ENCODE data around the gene CCNF.
"Not testable (repeated sequence)": the region's sequence is repeated elsewhere in the genome, so short reads cannot be mapped to it uniquely, and the experiment has no call there.

CCNF gene

DNA sequence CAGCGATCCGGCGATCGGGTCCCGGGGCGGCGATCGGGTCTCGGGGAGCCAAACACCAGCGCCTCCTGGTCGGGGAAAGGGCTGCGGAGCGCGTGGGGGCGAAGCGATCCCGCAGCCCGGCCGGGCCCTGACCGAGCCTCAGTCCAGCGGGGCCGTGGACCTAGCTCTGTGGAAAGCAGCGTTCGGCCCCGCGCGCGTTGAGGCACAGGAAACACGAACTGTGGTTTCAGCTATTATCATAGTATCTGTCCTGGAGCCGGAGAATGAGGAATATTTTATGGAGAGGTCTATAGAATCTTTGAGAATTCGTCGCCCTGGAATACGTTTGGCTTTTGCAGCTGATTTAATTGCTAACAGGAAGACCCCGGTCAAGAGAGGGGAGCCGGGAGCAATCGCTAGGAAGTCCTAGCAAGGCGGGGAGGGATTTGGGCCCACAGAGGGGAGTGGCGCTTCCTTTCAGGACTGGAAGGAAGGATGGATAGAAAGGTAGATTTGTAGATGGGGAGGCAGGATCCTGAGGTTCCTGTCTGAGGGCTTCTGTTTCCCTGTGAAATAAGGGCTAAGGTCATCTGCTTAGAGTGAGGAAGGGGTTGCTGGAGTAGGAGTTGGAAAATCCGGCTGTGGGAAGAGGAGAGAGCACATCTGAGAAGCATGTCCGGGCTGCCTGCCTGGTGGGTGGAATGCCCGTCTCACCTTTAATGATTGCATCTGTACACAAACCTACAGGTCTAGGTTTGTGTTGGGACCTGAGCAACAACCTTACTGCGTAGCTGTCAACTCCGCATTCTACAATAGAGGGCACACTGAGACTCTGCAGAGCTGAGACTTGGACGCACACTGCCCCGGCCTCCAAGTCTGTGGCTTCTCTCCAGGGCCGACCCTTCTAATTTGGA is 770 bp downstream of the CCNF start:
- H3K9ac ChIP-seq (ENCODE audit: low read depth, low read length): peak overlapping the region; percentile 88
- H3K4me1 ChIP-seq (ENCODE audit: control insufficient read depth, insufficient read depth, low read length): peaks cover 4% of the 10 kb centered on the region
- H3K27me3 ChIP-seq (ENCODE audit: control insufficient read depth, insufficient read depth, low read length): no peaks in the 10 kb centered on the region
- H3K36me3 ChIP-seq (ENCODE audit: control insufficient read depth, insufficient read depth, low read length): peaks cover 24% of the 10 kb centered on the region
- peak overlapping the region; percentile 84 for H3K4me3 ChIP-seq (ENCODE audit: low read depth, low read length)
- H3K9me3 ChIP-seq (ENCODE audit: control insufficient read depth, insufficient read depth, low read length): no peaks in the 10 kb centered on the region

DNA sequence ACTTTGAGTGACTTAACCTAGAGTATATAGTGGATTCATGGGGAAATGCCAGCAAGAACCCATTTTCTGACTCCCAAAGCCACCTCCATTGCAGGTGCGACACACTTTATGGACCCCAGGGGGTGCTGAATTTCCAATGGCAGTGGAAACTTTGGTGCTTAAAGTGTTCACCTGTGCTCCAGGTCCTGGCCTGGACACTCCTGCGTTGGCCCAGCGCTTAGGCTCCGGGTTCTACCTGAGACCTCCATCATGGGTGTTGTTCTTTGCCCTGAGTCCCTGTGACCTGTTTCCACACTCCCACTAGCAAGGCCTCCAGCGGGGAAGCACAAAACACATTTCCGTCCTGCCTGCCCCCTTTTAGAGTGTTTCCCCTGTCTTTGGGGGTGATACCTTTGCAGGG is 3.0 kb downstream of the CCNF start:
- no peaks in the 10 kb centered on the region for H3K27me3 ChIP-seq (ENCODE audit: control insufficient read depth, insufficient read depth, low read length)
- no peak overlapping the region for H3K4me3 ChIP-seq (ENCODE audit: low read depth, low read length)
- no peaks in the 10 kb centered on the region for H3K9me3 ChIP-seq (ENCODE audit: control insufficient read depth, insufficient read depth, low read length)
- no peak overlapping the region for H3K9ac ChIP-seq (ENCODE audit: low read depth, low read length)
- peaks cover 40% of the 10 kb centered on the region for H3K36me3 ChIP-seq (ENCODE audit: control insufficient read depth, insufficient read depth, low read length)
- peaks cover 4% of the 10 kb centered on the region for H3K4me1 ChIP-seq (ENCODE audit: control insufficient read depth, insufficient read depth, low read length)

DNA sequence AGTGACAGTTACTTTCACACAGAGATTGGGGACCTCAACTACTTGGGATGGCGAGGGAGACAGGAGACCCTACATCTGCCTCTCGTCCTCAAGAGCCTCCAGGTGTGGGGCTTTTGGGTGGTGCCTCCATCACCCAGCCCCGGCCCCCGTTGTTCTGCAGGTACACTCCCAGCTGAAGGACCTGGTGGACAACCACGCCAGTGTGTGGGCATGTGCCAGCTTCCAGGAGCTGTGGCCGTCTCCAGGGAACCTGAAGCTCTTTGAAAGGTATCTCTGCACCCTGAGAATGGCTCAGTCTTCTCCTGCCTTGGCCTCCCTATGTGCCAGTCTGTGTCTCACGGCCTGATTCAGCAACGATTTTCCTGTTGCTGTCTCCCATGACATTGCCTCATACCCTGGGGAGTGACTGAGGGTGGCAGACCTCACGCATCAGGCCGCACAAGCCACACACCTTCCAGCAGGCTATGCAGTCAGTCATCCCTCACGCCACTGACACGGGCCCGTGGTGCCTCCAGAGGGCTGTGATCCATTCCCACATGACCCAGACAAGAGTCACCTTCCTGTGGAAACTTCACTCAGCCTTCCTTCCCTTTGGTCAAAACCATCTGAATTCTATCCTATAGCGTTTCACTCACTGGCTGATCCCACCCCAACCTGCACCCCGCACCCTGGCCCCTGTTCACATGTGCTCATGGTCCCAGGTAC is 3.7 kb downstream of the CCNF start:
- H3K36me3 ChIP-seq (ENCODE audit: control insufficient read depth, insufficient read depth, low read length): peaks cover 44% of the 10 kb centered on the region
- peaks cover 4% of the 10 kb centered on the region for H3K4me1 ChIP-seq (ENCODE audit: control insufficient read depth, insufficient read depth, low read length)

DNA sequence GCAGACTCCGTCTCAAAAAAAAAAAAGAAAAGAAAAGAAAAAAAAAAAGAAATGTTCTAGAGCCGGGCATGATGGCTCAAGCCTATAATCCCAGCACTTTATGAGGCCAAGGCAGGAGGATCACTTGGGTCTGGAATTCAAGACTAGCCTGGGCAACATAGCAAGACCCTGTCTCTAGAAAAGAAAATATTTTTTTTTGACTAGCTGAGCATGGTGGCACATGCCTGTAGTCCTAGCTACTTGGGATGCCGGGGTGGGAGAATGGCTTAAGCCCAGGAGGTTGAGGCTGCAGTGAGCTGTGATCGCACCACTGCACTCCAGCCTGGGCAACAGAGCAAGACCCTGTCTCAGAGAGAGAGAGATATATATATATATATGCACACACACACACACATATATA is 6.0 kb downstream of the CCNF start:
- H3K9ac ChIP-seq (ENCODE audit: low read depth, low read length); H3K4me1 ChIP-seq (ENCODE audit: control insufficient read depth, insufficient read depth, low read length); H3K4me3 ChIP-seq (ENCODE audit: low read depth, low read length); H3K27me3 ChIP-seq (ENCODE audit: control insufficient read depth, insufficient read depth, low read length); H3K9me3 ChIP-seq (ENCODE audit: control insufficient read depth, insufficient read depth, low read length): not testable (repeated sequence)
- peaks cover 58% of the 10 kb centered on the region for H3K36me3 ChIP-seq (ENCODE audit: control insufficient read depth, insufficient read depth, low read length)

More for the DNA sequence above, 3.7 kb downstream of the CCNF start:
- no peak overlapping the region for H3K9ac ChIP-seq (ENCODE audit: low read depth, low read length)
- H3K9me3 ChIP-seq (ENCODE audit: control insufficient read depth, insufficient read depth, low read length): no peaks in the 10 kb centered on the region
- H3K4me3 ChIP-seq (ENCODE audit: low read depth, low read length): no peak overlapping the region
- no peaks in the 10 kb centered on the region for H3K27me3 ChIP-seq (ENCODE audit: control insufficient read depth, insufficient read depth, low read length)

DNA sequence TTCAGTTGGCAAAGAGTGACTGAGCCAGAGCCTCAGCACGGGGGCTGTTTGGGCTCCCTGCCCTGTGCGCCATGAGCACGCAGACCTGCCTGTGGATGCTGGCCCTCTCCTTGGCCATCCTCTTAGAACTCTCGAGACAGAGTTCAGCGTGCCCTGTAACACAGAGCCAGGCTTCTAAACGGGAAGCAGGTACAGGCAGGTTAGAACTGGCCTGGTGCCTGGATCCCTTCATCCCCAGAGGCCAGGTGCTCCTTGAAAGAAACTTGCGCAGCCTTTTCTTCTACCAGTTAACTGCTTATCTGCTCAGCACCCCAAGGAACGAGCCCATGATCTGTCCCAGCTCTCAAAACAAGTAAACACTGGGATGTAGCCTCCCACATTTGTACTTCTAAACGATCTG is 6.9 kb downstream of the CCNF start:
- Histone ChIP-seq H3K36me3 (ENCODE audit: control insufficient read depth, insufficient read depth, low read length) (peaks cover 63% of the 10 kb centered on the region), H3K4me1 (ENCODE audit: control insufficient read depth, insufficient read depth, low read length) (no peaks in the 10 kb centered on the region), H3K4me3 (ENCODE audit: low read depth, low read length) (no peak overlapping the region), H3K27me3 (ENCODE audit: control insufficient read depth, insufficient read depth, low read length) (no peaks in the 10 kb centered on the region), H3K9me3 (ENCODE audit: control insufficient read depth, insufficient read depth, low read length) (no peaks in the 10 kb centered on the region), H3K9ac (ENCODE audit: low read depth, low read length) (no peak overlapping the region)

DNA sequence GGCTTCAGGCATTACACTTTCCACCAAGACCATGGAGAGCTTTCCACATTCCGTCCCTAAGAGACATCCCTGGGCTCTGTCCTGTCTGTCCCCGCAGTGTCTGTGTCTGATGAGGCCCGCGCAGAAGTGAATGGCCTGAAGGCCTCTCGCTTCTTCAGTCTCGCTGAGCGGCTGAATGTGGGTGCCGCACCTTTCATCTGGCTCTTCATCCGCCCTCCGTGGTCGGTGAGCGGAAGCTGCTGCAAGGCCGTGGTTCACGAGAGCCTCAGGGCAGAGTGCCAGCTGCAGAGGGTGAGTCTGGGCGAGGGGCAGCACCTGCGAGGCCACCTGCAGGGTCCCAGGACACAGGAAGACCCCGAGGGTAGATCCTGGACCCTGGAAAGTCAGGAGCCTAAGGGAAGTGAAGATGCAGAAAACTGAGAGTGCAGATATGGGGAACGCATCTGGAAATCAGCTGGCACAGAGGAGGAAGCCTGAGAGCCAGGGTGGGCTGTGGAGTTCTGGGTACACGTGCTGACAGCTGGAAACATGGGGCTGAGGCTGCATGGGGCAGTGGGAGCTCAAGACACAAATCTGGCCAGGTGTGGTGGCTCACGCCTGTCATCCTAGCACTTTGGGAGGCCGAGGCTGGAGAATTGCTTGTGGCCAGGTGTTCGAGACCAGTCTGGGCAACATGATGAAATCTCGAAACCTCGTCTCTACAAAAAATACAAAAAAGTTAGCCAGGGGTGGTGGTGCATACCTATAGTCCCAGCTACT is 8.0 kb downstream of the CCNF start:
- H3K4me1 ChIP-seq (ENCODE audit: control insufficient read depth, insufficient read depth, low read length): no peaks in the 10 kb centered on the region
- H3K36me3 ChIP-seq (ENCODE audit: control insufficient read depth, insufficient read depth, low read length): peaks cover 60% of the 10 kb centered on the region
- no peak overlapping the region for H3K9ac ChIP-seq (ENCODE audit: low read depth, low read length)
- no peaks in the 10 kb centered on the region for H3K9me3 ChIP-seq (ENCODE audit: control insufficient read depth, insufficient read depth, low read length)
- no peak overlapping the region for H3K4me3 ChIP-seq (ENCODE audit: low read depth, low read length)
- no peaks in the 10 kb centered on the region for H3K27me3 ChIP-seq (ENCODE audit: control insufficient read depth, insufficient read depth, low read length)

DNA sequence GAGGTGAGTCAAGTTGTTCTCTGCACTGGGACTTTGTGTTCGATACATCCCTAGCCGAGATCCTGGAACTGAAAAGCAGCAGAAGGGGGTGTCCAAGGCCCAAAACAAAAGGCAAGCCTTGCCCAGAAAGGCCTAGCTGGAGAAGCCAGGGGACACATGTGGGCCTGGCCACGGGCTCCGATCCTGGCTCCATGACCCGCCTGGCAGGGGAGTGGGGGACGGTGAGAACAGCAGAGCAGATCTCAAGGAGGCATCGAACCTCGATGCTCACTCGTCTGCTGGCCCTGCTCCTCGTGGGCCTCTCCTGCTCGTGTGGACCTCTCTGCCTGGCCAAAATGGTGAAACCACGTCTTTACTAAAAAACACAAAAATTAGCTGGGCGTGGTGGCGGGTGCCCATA is 8.9 kb downstream of the CCNF start:
- no peaks in the 10 kb centered on the region for H3K9me3 ChIP-seq (ENCODE audit: control insufficient read depth, insufficient read depth, low read length)
- peaks cover 51% of the 10 kb centered on the region for H3K36me3 ChIP-seq (ENCODE audit: control insufficient read depth, insufficient read depth, low read length)
- no peaks in the 10 kb centered on the region for H3K4me1 ChIP-seq (ENCODE audit: control insufficient read depth, insufficient read depth, low read length)
- no peaks in the 10 kb centered on the region for H3K27me3 ChIP-seq (ENCODE audit: control insufficient read depth, insufficient read depth, low read length)
- no peak overlapping the region for H3K4me3 ChIP-seq (ENCODE audit: low read depth, low read length)
- H3K9ac ChIP-seq (ENCODE audit: low read depth, low read length): no peak overlapping the region

DNA sequence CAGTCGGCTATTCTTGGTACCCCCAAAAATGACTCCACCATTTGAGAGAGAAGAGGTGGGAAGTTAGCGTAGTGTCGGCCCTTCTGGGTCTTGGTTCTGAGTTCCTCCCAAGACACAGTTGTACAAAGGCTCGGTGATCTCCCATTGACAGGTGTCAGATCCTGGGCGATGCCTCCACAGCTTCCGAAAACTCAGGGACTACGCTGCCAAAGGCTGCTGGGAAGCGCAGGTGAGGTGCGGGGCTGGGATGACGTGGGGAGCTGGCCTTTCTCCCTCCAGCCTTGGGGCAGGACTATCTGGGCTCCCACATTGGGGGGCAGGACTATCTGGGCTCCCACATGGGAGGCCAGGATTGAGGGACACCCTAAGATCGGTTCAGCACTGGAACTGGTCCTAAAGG is 10.4 kb downstream of the CCNF start:
- no peaks in the 10 kb centered on the region for H3K4me1 ChIP-seq (ENCODE audit: control insufficient read depth, insufficient read depth, low read length)
- H3K9me3 ChIP-seq (ENCODE audit: control insufficient read depth, insufficient read depth, low read length): no peaks in the 10 kb centered on the region
- H3K4me3 ChIP-seq (ENCODE audit: low read depth, low read length): no peak overlapping the region
- H3K27me3 ChIP-seq (ENCODE audit: control insufficient read depth, insufficient read depth, low read length): no peaks in the 10 kb centered on the region
- no peak overlapping the region for H3K9ac ChIP-seq (ENCODE audit: low read depth, low read length)
- peaks cover 47% of the 10 kb centered on the region for H3K36me3 ChIP-seq (ENCODE audit: control insufficient read depth, insufficient read depth, low read length)

DNA sequence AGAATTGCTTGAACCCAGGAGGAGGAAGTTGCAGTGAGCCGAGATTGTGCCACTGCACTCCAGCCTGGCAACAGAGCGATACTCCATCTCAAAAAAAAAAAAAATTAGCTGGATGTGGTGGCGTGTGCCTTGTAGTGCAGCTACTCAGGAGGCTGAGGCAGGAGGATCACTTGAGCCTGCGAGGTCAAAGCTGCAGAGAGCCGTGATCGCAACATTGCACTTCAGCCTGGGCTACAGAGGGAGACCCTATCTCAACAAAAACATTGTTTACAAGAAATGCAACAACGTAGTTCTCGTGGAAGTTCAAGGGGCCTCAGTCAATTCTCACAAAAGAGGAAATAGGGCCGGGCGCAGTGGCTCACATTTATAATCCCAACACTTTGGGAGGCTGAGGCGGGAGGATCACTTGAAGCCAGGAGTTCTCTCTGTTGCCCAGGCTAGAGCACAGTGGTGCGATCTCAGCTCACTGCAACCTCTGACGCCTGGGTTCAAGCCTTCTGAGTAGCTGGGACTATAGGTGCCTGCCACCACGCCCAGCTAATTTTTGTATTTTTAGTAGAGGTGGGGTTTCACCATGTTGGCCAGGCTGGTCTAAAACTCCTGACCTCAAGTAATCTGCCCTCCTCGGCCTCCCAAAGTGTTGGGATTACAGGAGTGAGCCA is 12.0 kb downstream of the CCNF start:
- not testable (repeated sequence) for H3K4me3 ChIP-seq (ENCODE audit: low read depth, low read length); H3K9me3 ChIP-seq (ENCODE audit: control insufficient read depth, insufficient read depth, low read length); H3K4me1 ChIP-seq (ENCODE audit: control insufficient read depth, insufficient read depth, low read length); H3K27me3 ChIP-seq (ENCODE audit: control insufficient read depth, insufficient read depth, low read length); H3K9ac ChIP-seq (ENCODE audit: low read depth, low read length)
- H3K36me3 ChIP-seq (ENCODE audit: control insufficient read depth, insufficient read depth, low read length): peaks cover 56% of the 10 kb centered on the region

DNA sequence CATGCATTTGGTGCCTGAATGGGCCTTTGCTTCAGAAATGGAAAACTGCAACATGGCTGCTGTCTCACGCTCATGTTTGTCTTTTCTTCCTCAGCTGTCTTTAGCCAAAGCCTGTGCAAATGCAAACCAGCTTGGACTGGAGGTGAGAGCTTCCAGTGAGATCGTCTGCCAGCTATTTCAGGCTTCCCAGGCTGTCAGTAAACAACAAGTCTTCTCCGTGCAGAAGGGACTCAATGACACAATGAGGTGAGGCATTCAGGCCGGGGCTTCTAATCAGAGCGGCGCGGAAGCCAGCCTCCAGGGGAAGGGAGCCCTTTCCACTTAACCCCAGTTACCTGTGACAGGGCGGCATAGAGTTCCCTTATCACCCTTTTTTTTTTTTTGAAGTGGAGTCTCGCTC is 14.3 kb downstream of the CCNF start:
- Histone ChIP-seq H3K4me3 (ENCODE audit: low read depth, low read length) (no peak overlapping the region), H3K4me1 (ENCODE audit: control insufficient read depth, insufficient read depth, low read length) (no peaks in the 10 kb centered on the region), H3K9me3 (ENCODE audit: control insufficient read depth, insufficient read depth, low read length) (no peaks in the 10 kb centered on the region), H3K36me3 (ENCODE audit: control insufficient read depth, insufficient read depth, low read length) (peaks cover 55% of the 10 kb centered on the region), H3K27me3 (ENCODE audit: control insufficient read depth, insufficient read depth, low read length) (no peaks in the 10 kb centered on the region), H3K9ac (ENCODE audit: low read depth, low read length) (no peak overlapping the region)

DNA sequence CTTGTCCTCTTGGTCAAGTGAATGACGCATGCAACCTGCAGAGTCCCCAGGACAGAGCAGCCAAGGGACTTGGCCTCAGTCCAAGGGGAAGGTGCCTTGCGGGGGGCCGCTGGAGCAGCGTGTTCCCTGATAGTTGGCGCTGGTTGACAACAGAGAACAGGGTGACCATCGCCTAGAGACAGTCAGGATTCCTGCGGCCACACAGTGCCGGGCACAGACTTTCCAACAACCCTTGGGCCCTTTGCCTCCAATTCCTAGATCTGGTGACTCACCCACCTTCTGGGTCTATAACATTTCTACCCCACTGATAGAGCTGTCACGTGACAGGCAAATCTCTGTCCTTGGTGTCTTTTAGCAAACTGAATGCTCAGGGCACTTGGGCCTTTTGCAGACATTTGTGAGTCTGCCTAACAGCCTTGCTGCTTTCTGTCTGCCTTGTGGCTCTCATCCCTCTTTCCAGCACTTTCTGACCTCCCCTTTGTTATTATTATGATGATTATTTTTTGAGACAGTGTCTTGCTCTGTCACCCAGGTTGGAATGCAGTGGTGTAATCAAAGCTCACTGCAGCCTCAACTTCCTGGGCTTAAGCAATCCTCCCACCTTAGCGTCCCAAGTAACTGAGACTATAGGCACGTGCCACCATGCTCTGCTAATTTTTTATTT is 18.8 kb downstream of the CCNF start:
- no peak overlapping the region for H3K4me3 ChIP-seq (ENCODE audit: low read depth, low read length)
- no peak overlapping the region for H3K9ac ChIP-seq (ENCODE audit: low read depth, low read length)
- no peaks in the 10 kb centered on the region for H3K27me3 ChIP-seq (ENCODE audit: control insufficient read depth, insufficient read depth, low read length)
- H3K4me1 ChIP-seq (ENCODE audit: control insufficient read depth, insufficient read depth, low read length): no peaks in the 10 kb centered on the region
- H3K9me3 ChIP-seq (ENCODE audit: control insufficient read depth, insufficient read depth, low read length): no peaks in the 10 kb centered on the region
- H3K36me3 ChIP-seq (ENCODE audit: control insufficient read depth, insufficient read depth, low read length): peaks cover 73% of the 10 kb centered on the region

Measured in iPS-15b (cell line).